Activated CD4-positive, alpha-beta T cell treated with anti-CD3 and anti-CD28 coated beads, Interleukin-2, amount 10 ng/mL, durations not matched to agents 7 days and 5 days (primary cell): ENCODE results near the gene TMPRSS13. TPM values are rescaled to one million over a fixed set of nuclear protein-coding genes. Genes with fewer than 3 reads are reported as not detected.
"Not testable (repeated sequence)": the region's sequence is repeated elsewhere in the genome, so short reads cannot be mapped to it uniquely, and the experiment has no call there.

ENCODE experiments used
- CTCF ChIA-PET: fragments of 350-600 bp; sonication (Branson Sonifier 250); formaldehyde crosslinking; loops from one replicate; lab custom pipeline; 2021; ENCODE audit warnings: antibody characterized with exemption; lab: Charles Lee
- POLR2A ChIA-PET: fragments of 350-600 bp; sonication (Branson Sonifier 250); formaldehyde crosslinking; loops from one replicate; lab custom pipeline; 2021; ENCODE audit warnings: antibody characterized with exemption; lab: Charles Lee
- DNase-seq: peaks from one replicate; pipeline ENCODE4 v3.0.0-alpha.2; 2020
- H3K27ac Mint-ChIP-seq: one replicate; pipeline ENCODE4 v1.8.0; 2021; ENCODE audit warnings: mild to moderate bottlenecking, moderate library complexity, mixed read lengths
- H3K27me3 Mint-ChIP-seq: one replicate; pipeline ENCODE4 v1.8.0; 2021; ENCODE audit warnings: mixed read lengths
- H3K36me3 Mint-ChIP-seq: one replicate; pipeline ENCODE4 v1.8.0; 2021; ENCODE audit warnings: low read depth, mixed read lengths
- H3K4me1 Mint-ChIP-seq: one replicate; pipeline ENCODE4 v1.8.0; 2021; ENCODE audit warnings: mixed read lengths
- H3K4me3 Mint-ChIP-seq: one replicate; pipeline ENCODE4 v1.8.0; 2021; ENCODE audit warnings: mild to moderate bottlenecking, moderate library complexity, mixed read lengths
- H3K9me3 Mint-ChIP-seq: one replicate; pipeline ENCODE4 v1.8.0; 2021; ENCODE audit warnings: mixed read lengths
- total RNA-seq, 2 experiments: library from RNA; stranded (reverse); gene quantifications; one replicate each; pipeline ENCODE4 v1.2.3, GENCODE V29; 2021

Gene TMPRSS13
- total RNA-seq, 2 experiments from 2014 or later = 1.4 to 1.5 TPM

DNA sequence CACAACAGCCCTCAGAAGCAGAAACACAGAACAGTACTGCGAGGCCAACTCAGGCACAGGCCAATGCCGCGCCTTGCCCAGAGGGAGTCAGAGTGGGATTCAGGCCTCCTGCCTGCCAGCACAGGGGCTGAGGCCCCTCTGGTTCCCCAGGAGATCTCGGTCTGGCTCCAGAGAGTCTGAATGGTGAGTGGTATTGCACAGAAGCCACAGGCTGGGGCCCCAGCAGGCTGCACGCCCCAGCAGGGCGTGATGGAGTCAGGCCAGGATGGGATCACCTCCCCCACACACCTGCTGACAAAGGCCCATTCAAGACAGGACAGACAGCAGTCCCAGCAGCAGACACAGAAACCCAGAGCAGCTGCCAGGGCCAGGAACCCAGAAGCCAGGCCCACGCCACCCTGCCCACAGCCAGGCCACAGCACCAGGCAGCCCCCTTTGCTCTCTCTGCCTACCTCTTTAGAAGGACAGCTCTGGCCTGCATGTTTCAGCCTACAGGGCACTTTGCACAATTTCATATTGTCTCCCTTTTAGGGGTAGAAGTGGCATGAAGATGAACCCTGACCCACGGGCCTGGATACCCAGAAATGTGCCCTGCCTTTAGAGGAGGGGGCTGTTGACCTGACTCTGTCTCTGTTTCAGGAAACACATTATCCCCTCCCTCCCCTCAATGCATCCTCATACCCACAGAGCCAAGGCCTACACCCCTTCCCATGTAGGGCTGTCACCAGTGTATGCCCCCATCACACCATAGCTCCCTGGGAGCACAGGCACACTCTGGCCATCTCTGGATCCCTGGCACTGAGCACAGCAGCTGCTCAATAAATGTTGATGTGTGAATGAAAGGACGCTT is 58.9 kb downstream of the TMPRSS13 start:
- no peak for DNase-seq
- Mint-ChIP-seq H3K4me3 (no peak overlapping the region), H3K27ac (no peak overlapping the region), H3K36me3 (no peaks in the 10 kb centered on the region), H3K9me3 (no peaks in the 10 kb centered on the region), H3K4me1 (peaks cover 28% of the 10 kb centered on the region), H3K27me3 (peaks cover 16% of the 10 kb centered on the region)
- ChIA-PET CTCF (no interaction called here), POLR2A (no interaction called here)

- Mint-ChIP-seq H3K9me3 (no peaks in the 10 kb centered on the region), H3K36me3 (no peaks in the 10 kb centered on the region), H3K4me1 (peaks cover 23% of the 10 kb centered on the region), H3K27me3 (peaks cover 11% of the 10 kb centered on the region), H3K4me3 (no peak overlapping the region), H3K27ac (no peak overlapping the region)
- CTCF ChIA-PET = no interaction called here
- no peak for DNase-seq
- POLR2A ChIA-PET = no interaction called here
These were observed 59.6 kb downstream of the TMPRSS13 start for GRCh38 chr11:117869604-117870003.

DNA sequence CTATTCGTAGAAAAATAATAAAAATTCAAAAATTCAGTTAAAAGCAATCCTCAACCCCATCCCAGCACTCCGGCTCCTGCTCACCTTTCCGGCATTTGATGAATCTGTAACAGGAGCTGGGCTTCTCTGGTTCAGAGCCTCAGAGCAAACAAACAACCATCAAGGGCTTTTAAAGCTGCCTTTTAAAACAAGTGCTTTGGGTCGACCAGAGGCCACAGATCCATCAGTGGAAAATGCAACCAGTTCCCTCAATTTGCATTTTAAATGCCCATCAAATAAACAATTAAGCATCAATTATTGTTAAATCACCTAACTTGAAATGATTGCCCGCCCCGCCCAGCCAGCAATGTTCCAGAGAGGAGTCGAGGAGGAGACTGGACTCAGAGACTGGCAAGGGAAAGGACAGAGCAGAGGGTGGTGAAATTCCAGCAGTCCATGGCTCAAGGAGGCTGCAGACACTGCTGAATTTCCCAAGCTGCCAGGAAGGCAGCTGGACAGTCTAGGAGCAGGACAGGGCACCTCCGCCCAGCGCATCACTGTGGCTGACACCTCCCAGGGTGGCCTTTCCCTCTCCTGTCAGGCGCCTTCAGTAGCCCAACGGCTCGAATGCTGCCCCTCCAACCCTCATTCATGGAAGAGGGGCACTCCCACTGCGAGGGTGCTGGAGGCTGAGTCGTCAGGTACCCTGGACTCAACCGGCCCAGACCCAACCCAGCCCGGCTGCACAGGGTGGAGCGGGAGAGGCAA is 60.2 kb downstream of the TMPRSS13 start:
- Mint-ChIP-seq H3K4me3 (no peak overlapping the region), H3K9me3 (no peaks in the 10 kb centered on the region), H3K27ac (no peak overlapping the region), H3K27me3 (peaks cover 9% of the 10 kb centered on the region), H3K36me3 (no peaks in the 10 kb centered on the region), H3K4me1 (peaks cover 17% of the 10 kb centered on the region)
- no peak for DNase-seq
- ChIA-PET POLR2A (no interaction called here), CTCF (no interaction called here)

GRCh38 chr11:117868088-117868487 is 61.1 kb downstream of the TMPRSS13 start:
- Mint-ChIP-seq H3K9me3 (no peaks in the 10 kb centered on the region), H3K27me3 (peaks cover 11% of the 10 kb centered on the region), H3K36me3 (no peaks in the 10 kb centered on the region), H3K4me1 (peaks cover 9% of the 10 kb centered on the region), H3K4me3 (no peak overlapping the region), H3K27ac (no peak overlapping the region)
- CTCF ChIA-PET = interaction anchor here (1.0 kb wide), 1 partner anchor 46 kb away, joined by 3 read pairs; no protein-coding TSS in a partner anchor
- POLR2A ChIA-PET = no interaction called here
- no peak for DNase-seq

DNA sequence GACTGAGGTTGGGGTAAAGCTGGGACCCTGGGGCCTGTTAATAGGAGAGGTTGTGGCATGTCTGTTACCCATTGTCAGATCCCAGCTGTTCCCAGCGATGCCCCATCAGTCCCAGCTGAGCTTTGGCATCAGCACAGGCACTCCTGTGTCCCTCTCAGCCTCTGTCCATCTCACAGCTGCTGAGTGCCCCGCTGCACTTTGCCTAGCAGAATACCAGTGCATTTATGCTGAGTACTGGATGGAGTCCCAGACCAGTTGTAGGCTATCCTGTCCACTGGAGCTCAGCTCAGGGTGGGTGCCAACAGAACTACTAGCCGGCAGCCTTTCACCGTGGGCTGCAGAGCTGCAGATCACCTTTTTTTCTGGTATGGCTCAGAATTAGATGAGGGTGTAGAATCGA is 62.7 kb downstream of the TMPRSS13 start:
- CTCF ChIA-PET = interaction anchor here (0.6 kb wide), 1 partner anchor 262 kb away, joined by 4 read pairs; no protein-coding TSS in a partner anchor
- POLR2A ChIA-PET = no interaction called here
- DNase-seq = no peak
- Mint-ChIP-seq H3K27ac (no peak overlapping the region), H3K27me3 (peaks cover 9% of the 10 kb centered on the region), H3K9me3 (no peaks in the 10 kb centered on the region), H3K4me1 (peaks cover 5% of the 10 kb centered on the region), H3K4me3 (no peak overlapping the region), H3K36me3 (no peaks in the 10 kb centered on the region)

GRCh38 chr11:117865546-117865945 is 63.7 kb downstream of the TMPRSS13 start:
- CTCF ChIA-PET = interaction anchor here (1.3 kb wide), 1 partner anchor 81 kb away, joined by 4 read pairs; no protein-coding TSS in a partner anchor
- H3K9me3 Mint-ChIP-seq, H3K4me3 Mint-ChIP-seq, H3K4me1 Mint-ChIP-seq, DNase-seq, H3K27me3 Mint-ChIP-seq, POLR2A ChIA-PET, H3K27ac Mint-ChIP-seq, H3K36me3 Mint-ChIP-seq: not testable (repeated sequence)

- no peak overlapping the region for H3K27ac Mint-ChIP-seq
- CTCF ChIA-PET = interaction anchor here (1.2 kb wide), 1 partner anchor 20 kb away, joined by 4 read pairs; no protein-coding TSS in a partner anchor
These were observed 65.8 kb downstream of the TMPRSS13 start for GRCh38 chr11:117863383-117863782.

DNA sequence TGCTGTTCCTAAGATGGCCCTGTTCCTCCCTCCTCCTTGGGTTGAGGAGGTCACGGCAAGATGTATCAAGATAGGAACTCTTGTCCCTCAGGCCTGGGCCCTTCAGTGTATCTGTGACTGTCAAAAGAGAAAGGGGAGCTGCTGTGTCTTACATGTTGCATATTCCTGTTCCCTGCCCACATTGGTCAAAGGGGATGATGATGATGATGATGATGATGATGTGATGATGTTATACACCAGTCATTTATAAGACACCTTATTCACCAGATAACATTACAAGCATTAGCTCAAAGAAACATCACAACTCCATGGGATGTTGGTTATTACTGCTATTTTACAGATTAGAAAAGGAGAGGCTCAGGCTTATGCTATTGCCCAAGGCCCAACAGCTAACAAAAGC is 66.4 kb downstream of the TMPRSS13 start:
- H3K36me3 Mint-ChIP-seq = no peaks in the 10 kb centered on the region
- H3K4me1 Mint-ChIP-seq = peaks cover 8% of the 10 kb centered on the region
- CTCF ChIA-PET = interaction anchor here (1.4 kb wide), 1 partner anchor 84 kb away, joined by 7 read pairs; no protein-coding TSS in a partner anchor
- no peak overlapping the region for H3K4me3 Mint-ChIP-seq
- no peak for DNase-seq
- H3K27ac Mint-ChIP-seq = no peak overlapping the region
- POLR2A ChIA-PET = no interaction called here
- H3K9me3 Mint-ChIP-seq = no peaks in the 10 kb centered on the region
- H3K27me3 Mint-ChIP-seq = peaks cover 9% of the 10 kb centered on the region

More at GRCh38 chr11:117863383-117863782, 65.8 kb downstream of the TMPRSS13 start:
- no peak overlapping the region for H3K4me3 Mint-ChIP-seq
- H3K27me3 Mint-ChIP-seq = peaks cover 9% of the 10 kb centered on the region
- no peaks in the 10 kb centered on the region for H3K9me3 Mint-ChIP-seq
- POLR2A ChIA-PET = no interaction called here
- H3K4me1 Mint-ChIP-seq = peaks cover 8% of the 10 kb centered on the region
- no peaks in the 10 kb centered on the region for H3K36me3 Mint-ChIP-seq
- DNase-seq = no peak

- CTCF ChIA-PET = interaction anchor here (1.4 to 1.5 kb wide), 2 partner anchors 14 to 85 kb away, joined by 3 to 7 read pairs; no protein-coding TSS in a partner anchor
- Mint-ChIP-seq H3K27ac (no peak overlapping the region), H3K9me3 (no peaks in the 10 kb centered on the region), H3K4me1 (peaks cover 8% of the 10 kb centered on the region), H3K36me3 (no peaks in the 10 kb centered on the region), H3K27me3 (peaks cover 5% of the 10 kb centered on the region), H3K4me3 (no peak overlapping the region)
- DNase-seq = no peak
- POLR2A ChIA-PET = no interaction called here
These were observed 67.0 kb downstream of the TMPRSS13 start for GRCh38 chr11:117862019-117862725.

DNA sequence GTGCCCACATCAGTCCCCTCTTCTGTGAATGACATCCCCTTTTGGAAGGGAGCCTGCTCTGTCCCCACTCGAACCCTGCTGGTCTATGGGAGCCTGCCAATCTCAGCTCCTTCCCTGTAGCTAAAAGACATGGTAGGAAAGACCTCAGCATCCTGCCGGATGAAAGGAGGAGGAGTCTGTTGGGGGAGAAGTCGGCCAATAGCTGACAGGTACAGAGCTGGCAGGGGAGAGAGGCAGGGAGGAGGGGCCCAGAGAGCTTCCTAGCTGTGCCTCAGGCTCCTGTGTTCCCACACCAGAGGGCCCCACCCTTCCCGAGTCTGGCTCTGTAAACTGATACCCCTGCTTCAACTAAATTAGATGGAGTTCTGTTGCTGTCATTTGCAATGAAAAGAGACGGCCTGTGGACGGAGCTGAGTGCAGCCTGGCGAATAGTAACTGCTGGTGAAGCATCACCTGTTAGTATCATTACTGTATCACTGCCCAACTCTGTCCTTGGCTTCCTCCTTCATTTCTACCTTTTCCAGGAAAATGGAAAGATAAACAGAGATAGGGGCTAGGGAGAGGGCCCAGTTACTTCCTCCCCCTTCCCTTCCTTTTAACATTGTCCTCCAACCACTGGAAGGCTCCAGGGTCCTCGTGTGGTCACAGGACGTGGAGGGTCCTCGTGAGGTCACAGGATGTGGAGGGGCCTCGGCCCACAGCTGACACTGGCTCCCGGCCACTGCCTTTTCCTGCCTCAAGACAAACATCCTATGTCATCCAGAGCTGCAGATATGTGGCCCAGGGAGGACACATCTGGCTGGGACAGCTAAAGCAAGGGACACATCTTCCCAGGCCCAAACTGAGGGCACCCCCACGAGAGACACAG is 67.8 kb downstream of the TMPRSS13 start:
- Mint-ChIP-seq H3K36me3 (no peaks in the 10 kb centered on the region), H3K4me1 (peaks cover 8% of the 10 kb centered on the region), H3K27ac (no peak overlapping the region), H3K27me3 (peaks cover 12% of the 10 kb centered on the region), H3K9me3 (no peaks in the 10 kb centered on the region), H3K4me3 (no peak overlapping the region)
- CTCF ChIA-PET = interaction anchor here (0.9 to 1.5 kb wide), 3 partner anchors 13 to 86 kb away, joined by 3 to 7 read pairs (median 3); no protein-coding TSS in a partner anchor
- no peak for DNase-seq
- POLR2A ChIA-PET = no interaction called here

GRCh38 chr11:117860139-117860538 is 69.1 kb downstream of the TMPRSS13 start:
- Mint-ChIP-seq H3K9me3 (no peaks in the 10 kb centered on the region), H3K36me3 (no peaks in the 10 kb centered on the region), H3K4me3 (no peak overlapping the region), H3K4me1 (peaks cover 8% of the 10 kb centered on the region), H3K27me3 (peaks cover 12% of the 10 kb centered on the region), H3K27ac (no peak overlapping the region)
- DNase-seq = no peak
- POLR2A ChIA-PET = no interaction called here
- CTCF ChIA-PET = interaction anchor here (1.1 to 1.6 kb wide), 3 partner anchors 12 to 41 kb away, joined by 3 to 5 read pairs (median 4); no protein-coding TSS in a partner anchor
